ENCODE data around the gene PLVAP. TPM values are rescaled to one million over a fixed set of nuclear protein-coding genes. Genes with fewer than 3 reads are reported as not detected.

Gene PLVAP
- total and polyA plus RNA-seq, 9 of the 15 experiments (the other 6 are each of a cell fraction or from before 2014, with no cell fraction given), result 0.09 to 0.84 (median 0.51) TPM; not detected in 4

GRCh38 chr19:17402982-17403855 lies 26.1 kb upstream of the PLVAP start (continued):
- TF ChIP-seq NR2C2 (CRISPR knock-in tag; IDR thresholded peaks at IDR 0.05) (0 out of 2 replicates have a peak, but pooled peaks have one; percentile 23), NR2C2 (tag; IDR thresholded peaks at IDR 0.05) (no peak), ZC3H4 (CRISPR knock-in tag; IDR thresholded peaks at IDR 0.05; ENCODE audit: borderline replicate concordance) (0 out of 2 replicates have a peak, but pooled peaks have one; percentile 21)

- no peak for ATAC-seq
- Histone ChIP-seq H2AFZ (ENCODE audit: low read depth, low read length) (no peak overlapping the region), H3K4me2 (ENCODE audit: insufficient read depth, low read length) (no peak overlapping the region), H3K9ac (ENCODE audit: insufficient read depth in 1 of 2, low read depth in 2 of 2, low read length in 2 of 2) (no peak overlapping the region), H3K9me3 (replicated peaks; ENCODE audit: control insufficient read depth, insufficient read depth, low read depth, low read length) (no peaks in the 10 kb centered on the region), H3K27me3 (ENCODE audit: control insufficient read depth in 2 of 2, insufficient read depth in 2 of 2, low read length in 2 of 2) (no peaks in the 10 kb centered on the region), H3K27ac (ENCODE audit: extremely low read depth, low read depth, low read length) (no peak overlapping the region), H3K4me3 (no peak overlapping the region), H3K9me1 (ENCODE audit: control insufficient read depth, insufficient read depth, low read length) (no peaks in the 10 kb centered on the region), H3K36me3 (ENCODE audit: control insufficient read depth, insufficient read depth, low read length) (peaks cover 43% of the 10 kb centered on the region; the same call in 2 of the 3 replicates), H3K79me2 (ENCODE audit: control insufficient read depth, insufficient read depth, low read length) (peaks cover 47% of the 10 kb centered on the region), H4K20me1 (replicated peaks; ENCODE audit: control insufficient read depth, insufficient read depth, low read length) (0 out of 2 replicates have a peak, but pooled peaks cover 3% of the 10 kb centered on the region), H3K4me1 (replicated peaks in 1 of 2; ENCODE audit: control insufficient read depth in 2 of 2, insufficient read depth in 2 of 2, low read length in 2 of 2) (peaks cover 17 to 42% of the 10 kb centered on the region in 2 experiments; a peak in 4 of 5 replicates)
- TF ChIP-seq MEF2A (IDR thresholded peaks at IDR 0.05; ENCODE audit: control insufficient read depth, low read depth, low read length) (no peak), ARID3A (IDR thresholded peaks at IDR 0.05; ENCODE audit: borderline replicate concordance, low read depth, low read length) (no peak), KLF6 (CRISPR knock-in tag; IDR thresholded peaks at IDR 0.05; ENCODE audit: borderline replicate concordance) (no peak), ZNF609 (CRISPR knock-in tag; IDR thresholded peaks at IDR 0.05; ENCODE audit: borderline replicate concordance) (no peak), KDM4B (IDR thresholded peaks at IDR 0.05; ENCODE audit: borderline replicate concordance in 2 of 2, low read depth in 1 of 2) (no peak), E2F5 (CRISPR knock-in tag; IDR thresholded peaks at IDR 0.05) (no peak)
- in situ Hi-C loops (cut with MboI), result no loop called here
- CTCF ChIA-PET (ENCODE audit: low intra/inter-chr PET ratio), result no interaction called here
- 97% methylated on average over 6 of the region's 6 CpGs for WGBS (ENCODE audit: insufficient coverage, low coverage, missing lambda C conversion rate)
- BruUV-seq (replicated peaks), result no TSS peak
- intact Hi-C loops (cut with micrococcal nuclease), result no loop called here
- POLR2A ChIA-PET, result interaction anchor here (0.5 to 0.9 kb wide), 3 partner anchors 10 to 329 kb away, joined by 3 read pairs; no protein-coding TSS in a partner anchor
- DNase-seq (ENCODE audit: extremely low read depth in 1 of 4, low spot score in 3 of 4), result no peak
- FAIRE-seq, result no peak
Observed at GRCh38 chr19:17401628-17402027, 24.5 kb upstream of the PLVAP start.

Measured in K562 (cell line).